ENCODE results near the gene PRKRIP1.

GRCh38 chr7:102429141-102429899, 33.2 kb downstream of the PRKRIP1 start:
- TF ChIP-seq CTCF (IDR thresholded peaks at IDR 0.05) (no peak), POLR2A (IDR thresholded peaks at IDR 0.05) (no peak)
